Osteocyte (in vitro differentiated cells): ENCODE data around the gene NALCN. TPM values are rescaled to one million over a fixed set of nuclear protein-coding genes. Genes with fewer than 3 reads are reported as not detected.

Source experiments
- DNase-seq: peaks from one replicate; pipeline ENCODE4 v3.0.0; 2021; ENCODE audit warnings: mixed read lengths; ENCODE audit not compliant: unreplicated experiment; ENCODE audit errors: extremely low spot score
- H3K27ac Mint-ChIP-seq: one replicate; pipeline ENCODE4 v1.8.0; 2021; ENCODE audit warnings: mild to moderate bottlenecking, mixed read lengths; ENCODE audit not compliant: unreplicated experiment
- H3K27me3 Mint-ChIP-seq: one replicate; pipeline ENCODE4 v1.8.0; 2021; ENCODE audit warnings: mixed read lengths; ENCODE audit not compliant: unreplicated experiment
- H3K36me3 Mint-ChIP-seq: one replicate; pipeline ENCODE4 v1.8.0; 2021; ENCODE audit warnings: mixed read lengths; ENCODE audit not compliant: unreplicated experiment
- H3K4me1 Mint-ChIP-seq: one replicate; pipeline ENCODE4 v1.8.0; 2021; ENCODE audit warnings: mixed read lengths; ENCODE audit not compliant: unreplicated experiment
- H3K4me3 Mint-ChIP-seq: one replicate; pipeline ENCODE4 v1.8.0; 2021; ENCODE audit warnings: mild to moderate bottlenecking, moderate library complexity, mixed read lengths; ENCODE audit not compliant: unreplicated experiment
- H3K9me3 Mint-ChIP-seq: one replicate; pipeline ENCODE4 v1.8.0; 2021; ENCODE audit warnings: mixed read lengths; ENCODE audit not compliant: unreplicated experiment
- total RNA-seq: library from RNA; stranded (reverse); gene quantifications from 2 replicates; pipeline ENCODE4 v1.2.1, GENCODE V29; 2021
- TF ChIP-seq, protein P1 (sequence below): fragments of 200-600 bp; sonication (generic); IDR thresholded peaks from 2 replicates; pipeline ENCODE4 v1.5.0; 2021; ENCODE audit warnings: antibody characterized with exemption, mild to moderate bottlenecking, moderate library complexity

NALCN gene
- total RNA-seq, 1 donor from 2014 or later: 58.8 TPM

DNA sequence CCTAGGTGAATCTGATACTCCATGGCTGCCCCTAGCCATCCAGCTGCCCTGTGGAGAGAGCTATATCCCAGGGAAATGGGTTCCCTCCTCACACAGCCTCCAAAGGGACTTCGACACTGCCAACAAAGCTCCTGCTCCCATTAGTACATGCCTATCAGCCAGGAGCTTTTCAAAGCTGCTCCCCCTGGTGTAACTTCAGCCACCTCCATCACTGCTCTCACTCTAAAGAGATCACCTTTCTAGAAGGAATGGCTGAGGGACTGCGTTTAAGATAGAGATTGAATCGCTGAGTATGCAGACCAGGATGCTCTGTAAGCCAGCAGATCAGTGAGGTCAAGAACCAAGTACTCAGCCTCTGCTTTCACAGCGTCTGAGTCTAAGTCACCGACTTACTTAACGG, 213.7 kb downstream of the NALCN start:
- Mint-ChIP-seq H3K4me1 (peaks cover 21% of the 10 kb centered on the region), H3K9me3 (peaks cover 9% of the 10 kb centered on the region), H3K27me3 (no peaks in the 10 kb centered on the region), H3K4me3 (no peak overlapping the region), H3K27ac (no peak overlapping the region), H3K36me3 (peaks cover 6% of the 10 kb centered on the region)
- TF ChIP-seq, protein P1, sequence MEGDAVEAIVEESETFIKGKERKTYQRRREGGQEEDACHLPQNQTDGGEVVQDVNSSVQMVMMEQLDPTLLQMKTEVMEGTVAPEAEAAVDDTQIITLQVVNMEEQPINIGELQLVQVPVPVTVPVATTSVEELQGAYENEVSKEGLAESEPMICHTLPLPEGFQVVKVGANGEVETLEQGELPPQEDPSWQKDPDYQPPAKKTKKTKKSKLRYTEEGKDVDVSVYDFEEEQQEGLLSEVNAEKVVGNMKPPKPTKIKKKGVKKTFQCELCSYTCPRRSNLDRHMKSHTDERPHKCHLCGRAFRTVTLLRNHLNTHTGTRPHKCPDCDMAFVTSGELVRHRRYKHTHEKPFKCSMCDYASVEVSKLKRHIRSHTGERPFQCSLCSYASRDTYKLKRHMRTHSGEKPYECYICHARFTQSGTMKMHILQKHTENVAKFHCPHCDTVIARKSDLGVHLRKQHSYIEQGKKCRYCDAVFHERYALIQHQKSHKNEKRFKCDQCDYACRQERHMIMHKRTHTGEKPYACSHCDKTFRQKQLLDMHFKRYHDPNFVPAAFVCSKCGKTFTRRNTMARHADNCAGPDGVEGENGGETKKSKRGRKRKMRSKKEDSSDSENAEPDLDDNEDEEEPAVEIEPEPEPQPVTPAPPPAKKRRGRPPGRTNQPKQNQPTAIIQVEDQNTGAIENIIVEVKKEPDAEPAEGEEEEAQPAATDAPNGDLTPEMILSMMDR: no peak
- no peak for DNase-seq

DNA sequence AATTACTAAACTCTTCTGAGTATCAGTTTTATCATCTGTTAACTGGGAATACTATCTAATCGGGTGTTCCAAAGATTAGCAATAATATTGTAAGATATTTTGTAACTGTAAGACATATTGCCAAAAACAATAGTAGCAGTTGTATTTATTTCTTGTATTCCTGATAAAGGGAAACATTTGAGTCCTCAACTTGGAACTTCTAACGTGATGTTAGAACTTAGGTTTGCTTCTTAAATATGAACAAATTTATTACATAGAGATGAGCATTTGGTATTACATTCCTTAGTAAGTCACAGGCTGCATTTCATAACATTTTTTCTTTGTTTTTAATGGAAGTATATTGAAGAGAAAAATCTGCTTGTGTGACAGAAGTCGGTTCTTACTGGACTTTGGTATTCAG, 225.3 kb downstream of the NALCN start:
- peaks cover 7% of the 10 kb centered on the region for H3K9me3 Mint-ChIP-seq
- no peak for DNase-seq
- peaks cover 9% of the 10 kb centered on the region for H3K4me1 Mint-ChIP-seq
- H3K27ac Mint-ChIP-seq: no peak overlapping the region
- H3K4me3 Mint-ChIP-seq: no peak overlapping the region
- no peaks in the 10 kb centered on the region for H3K27me3 Mint-ChIP-seq
- peaks cover 28% of the 10 kb centered on the region for H3K36me3 Mint-ChIP-seq
- TF ChIP-seq, protein P1: no peak

GRCh38 chr13:101190337-101190736, 226.0 kb downstream of the NALCN start:
- Mint-ChIP-seq H3K9me3 (peaks cover under 1% of the 10 kb centered on the region), H3K36me3 (peaks cover 28% of the 10 kb centered on the region), H3K4me1 (peaks cover 9% of the 10 kb centered on the region), H3K27me3 (no peaks in the 10 kb centered on the region), H3K27ac (no peak overlapping the region), H3K4me3 (no peak overlapping the region)
- DNase-seq: no peak
- TF ChIP-seq, protein P1: no peak

GRCh38 chr13:101185606-101186005, 230.7 kb downstream of the NALCN start:
- TF ChIP-seq, protein P1: no peak
- no peaks in the 10 kb centered on the region for H3K27me3 Mint-ChIP-seq
- H3K4me1 Mint-ChIP-seq: peaks cover 11% of the 10 kb centered on the region
- no peaks in the 10 kb centered on the region for H3K9me3 Mint-ChIP-seq
- peaks cover 14% of the 10 kb centered on the region for H3K36me3 Mint-ChIP-seq
- no peak overlapping the region for H3K4me3 Mint-ChIP-seq
- H3K27ac Mint-ChIP-seq: no peak overlapping the region
- no peak for DNase-seq

GRCh38 chr13:101181076-101181685, 235.1 kb downstream of the NALCN start:
- DNase-seq: no peak
- Mint-ChIP-seq H3K27me3 (no peaks in the 10 kb centered on the region), H3K4me3 (no peak overlapping the region), H3K27ac (peak overlapping the region; percentile 63), H3K4me1 (peaks cover 28% of the 10 kb centered on the region), H3K36me3 (peaks cover 9% of the 10 kb centered on the region), H3K9me3 (no peaks in the 10 kb centered on the region)
- TF ChIP-seq, protein P1: no peak
